Right atrium auricular region (tissue), 2 donors: ENCODE results near the gene SCLY. TPM values are rescaled to one million over a fixed set of nuclear protein-coding genes. Genes with fewer than 3 reads are reported as not detected.

Source experiments
- DNase-seq: peaks from one replicate; pipeline ENCODE4 v3.0.0-alpha.2; 2019; ENCODE audit warnings: low spot score
- H3K27ac ChIP-seq, 2 donors: fragments of 200-600 bp; sonication (generic); 1 replicate in 1 of 2; 2 replicates in 1 of 2; pipeline ENCODE4 v1.5.1; 2016 to 2019
- H3K27me3 ChIP-seq, 2 donors: fragments of 200-600 bp; sonication (generic); one replicate each; pipeline versions ENCODE4 v1.5.1 to v1.6.0; 2017 to 2019
- H3K36me3 ChIP-seq: fragments of 200-600 bp; sonication (generic); one replicate; pipeline ENCODE4 v1.5.1; 2016
- H3K4me1 ChIP-seq, 2 donors: fragments of 200-600 bp; sonication (generic); one replicate each; pipeline versions ENCODE4 v1.5.1 to v1.6.0; 2017 to 2019
- H3K4me3 ChIP-seq, 2 donors: fragments of 200-600 bp; sonication (generic); 1 replicate in 1 of 2; 2 replicates in 1 of 2; pipeline ENCODE4 v1.5.1; 2017 to 2019; ENCODE audit warnings: mild to moderate bottlenecking in 1 of 2, moderate library complexity in 1 of 2
- H3K9me3 ChIP-seq, 2 donors: fragments of 200-600 bp; sonication (generic); one replicate each; pipeline ENCODE4 v1.5.1; 2019
- total RNA-seq, 2 donors: library from RNA; depleted of rRNA; stranded (reverse); fragments of >200 nt; gene quantifications; one replicate each; pipeline ENCODE4 v1.1.0, GENCODE V29; 2016
- TF ChIP-seq, protein P1 (sequence below), 2 donors: fragments of 200-600 bp; sonication (generic); IDR thresholded peaks; one replicate each; pipeline ENCODE4 v1.5.1; 2019; ENCODE audit warnings: antibody characterized with exemption in 2 of 2

Gene SCLY
- total RNA-seq, 2 donors from 2014 or later: 6.5 to 11.3 TPM

DNA sequence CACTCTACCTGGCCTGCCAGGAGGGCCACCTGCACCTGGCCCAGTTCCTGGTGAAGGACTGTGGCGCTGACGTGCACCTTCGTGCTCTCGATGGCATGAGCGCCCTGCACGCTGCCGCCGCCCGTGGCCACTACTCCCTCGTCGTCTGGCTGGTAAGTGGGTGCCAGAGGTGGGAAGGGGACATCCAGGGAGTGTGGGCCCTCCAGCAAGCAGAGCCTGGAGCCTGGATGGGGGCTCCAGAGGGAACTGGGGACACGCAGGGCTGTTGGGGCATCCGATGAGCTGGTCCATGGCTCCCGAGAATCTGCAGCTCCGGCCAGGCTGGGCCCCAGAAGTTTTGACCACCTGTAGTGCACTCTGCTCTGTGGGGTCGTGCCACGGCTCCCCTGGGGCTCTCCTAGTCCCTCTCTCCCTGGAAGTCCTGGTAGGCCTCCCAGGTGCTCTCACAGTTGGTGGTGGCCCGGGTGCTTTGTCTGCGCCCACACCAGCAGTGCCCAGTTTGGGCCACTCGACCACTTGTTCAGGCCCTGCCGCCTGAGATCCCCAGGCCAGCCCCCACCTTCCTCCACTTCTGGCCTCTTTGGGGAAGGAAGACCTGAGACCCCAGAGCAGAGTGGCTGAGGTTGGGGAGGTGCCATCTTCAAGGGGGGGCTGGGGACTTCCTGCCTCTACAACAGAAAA, 44.0 kb downstream of the SCLY start:
- no peaks in the 10 kb centered on the region for H3K36me3 ChIP-seq
- no peak overlapping the region for H3K27ac ChIP-seq
- no peak overlapping the region for H3K4me3 ChIP-seq
- no peaks in the 10 kb centered on the region for H3K27me3 ChIP-seq
- H3K9me3 ChIP-seq: no peaks in the 10 kb centered on the region
- no peak for DNase-seq
- H3K4me1 ChIP-seq: peaks cover 0 to 6% of the 10 kb centered on the region in 2 donors
- TF ChIP-seq, protein P1, sequence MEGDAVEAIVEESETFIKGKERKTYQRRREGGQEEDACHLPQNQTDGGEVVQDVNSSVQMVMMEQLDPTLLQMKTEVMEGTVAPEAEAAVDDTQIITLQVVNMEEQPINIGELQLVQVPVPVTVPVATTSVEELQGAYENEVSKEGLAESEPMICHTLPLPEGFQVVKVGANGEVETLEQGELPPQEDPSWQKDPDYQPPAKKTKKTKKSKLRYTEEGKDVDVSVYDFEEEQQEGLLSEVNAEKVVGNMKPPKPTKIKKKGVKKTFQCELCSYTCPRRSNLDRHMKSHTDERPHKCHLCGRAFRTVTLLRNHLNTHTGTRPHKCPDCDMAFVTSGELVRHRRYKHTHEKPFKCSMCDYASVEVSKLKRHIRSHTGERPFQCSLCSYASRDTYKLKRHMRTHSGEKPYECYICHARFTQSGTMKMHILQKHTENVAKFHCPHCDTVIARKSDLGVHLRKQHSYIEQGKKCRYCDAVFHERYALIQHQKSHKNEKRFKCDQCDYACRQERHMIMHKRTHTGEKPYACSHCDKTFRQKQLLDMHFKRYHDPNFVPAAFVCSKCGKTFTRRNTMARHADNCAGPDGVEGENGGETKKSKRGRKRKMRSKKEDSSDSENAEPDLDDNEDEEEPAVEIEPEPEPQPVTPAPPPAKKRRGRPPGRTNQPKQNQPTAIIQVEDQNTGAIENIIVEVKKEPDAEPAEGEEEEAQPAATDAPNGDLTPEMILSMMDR (IDR thresholded peaks at IDR 0.05): no peak

DNA sequence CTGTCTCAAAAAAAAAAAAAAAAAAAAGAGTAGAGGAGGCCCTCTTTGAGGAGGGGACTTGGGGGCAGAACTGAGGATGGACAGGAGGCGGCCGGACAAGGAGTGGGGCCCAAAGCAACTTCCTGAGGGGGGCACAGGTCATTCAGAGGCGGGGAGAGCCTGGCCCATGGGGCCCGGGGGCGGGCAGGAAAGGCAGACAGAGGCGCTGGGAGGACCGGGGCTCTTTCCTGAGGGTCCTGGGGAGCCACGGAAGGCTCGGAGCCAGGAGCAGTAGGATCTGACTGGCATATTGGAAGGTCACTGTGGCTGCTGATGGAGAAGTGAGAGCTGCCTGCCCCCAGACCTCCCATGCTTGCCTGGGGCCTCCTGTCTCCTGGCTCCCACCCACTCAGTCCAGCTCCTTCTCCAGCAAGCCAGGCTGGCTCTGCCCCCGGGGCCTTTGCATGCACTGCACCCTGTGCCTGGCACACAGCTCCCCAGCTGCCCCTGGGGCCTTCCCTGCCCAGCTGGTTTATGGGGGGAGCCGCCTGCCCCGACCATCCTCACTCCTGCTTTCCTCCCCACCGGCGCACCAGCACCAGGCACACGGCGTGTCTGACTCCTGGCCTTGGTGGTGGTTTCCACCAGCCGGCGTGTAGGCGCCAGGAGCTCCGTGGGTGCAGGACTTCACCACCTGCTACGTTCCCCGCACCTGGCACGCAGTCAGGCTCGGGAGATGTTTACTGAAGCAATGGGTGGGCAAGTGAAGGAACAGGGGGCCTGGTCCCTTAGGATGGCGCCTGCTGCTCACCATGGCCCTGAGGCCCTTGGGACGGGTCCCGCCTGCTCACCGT, 44.9 kb downstream of the SCLY start:
- DNase-seq: no peak
- Histone ChIP-seq H3K4me3 (no peak overlapping the region), H3K27ac (no peak overlapping the region), H3K36me3 (no peaks in the 10 kb centered on the region), H3K27me3 (no peaks in the 10 kb centered on the region), H3K9me3 (no peaks in the 10 kb centered on the region), H3K4me1 (peaks cover 0 to 6% of the 10 kb centered on the region in 2 donors)
- TF ChIP-seq, protein P1 (IDR thresholded peaks at IDR 0.05): no peak

GRCh38 chr2:238106339-238106697, 45.5 kb downstream of the SCLY start:
- TF ChIP-seq, protein P1 (IDR thresholded peaks at IDR 0.05): no peak
- no peak for DNase-seq
- Histone ChIP-seq H3K4me3 (no peak overlapping the region), H3K36me3 (no peaks in the 10 kb centered on the region), H3K9me3 (no peaks in the 10 kb centered on the region), H3K4me1 (peaks cover 0 to 6% of the 10 kb centered on the region in 2 donors), H3K27me3 (no peaks in the 10 kb centered on the region), H3K27ac (no peak overlapping the region)

- TF ChIP-seq, protein P1 (IDR thresholded peaks at IDR 0.05): no peak
- DNase-seq: no peak
Observed at GRCh38 chr2:238106698-238107524, 46.1 kb downstream of the SCLY start.

DNA sequence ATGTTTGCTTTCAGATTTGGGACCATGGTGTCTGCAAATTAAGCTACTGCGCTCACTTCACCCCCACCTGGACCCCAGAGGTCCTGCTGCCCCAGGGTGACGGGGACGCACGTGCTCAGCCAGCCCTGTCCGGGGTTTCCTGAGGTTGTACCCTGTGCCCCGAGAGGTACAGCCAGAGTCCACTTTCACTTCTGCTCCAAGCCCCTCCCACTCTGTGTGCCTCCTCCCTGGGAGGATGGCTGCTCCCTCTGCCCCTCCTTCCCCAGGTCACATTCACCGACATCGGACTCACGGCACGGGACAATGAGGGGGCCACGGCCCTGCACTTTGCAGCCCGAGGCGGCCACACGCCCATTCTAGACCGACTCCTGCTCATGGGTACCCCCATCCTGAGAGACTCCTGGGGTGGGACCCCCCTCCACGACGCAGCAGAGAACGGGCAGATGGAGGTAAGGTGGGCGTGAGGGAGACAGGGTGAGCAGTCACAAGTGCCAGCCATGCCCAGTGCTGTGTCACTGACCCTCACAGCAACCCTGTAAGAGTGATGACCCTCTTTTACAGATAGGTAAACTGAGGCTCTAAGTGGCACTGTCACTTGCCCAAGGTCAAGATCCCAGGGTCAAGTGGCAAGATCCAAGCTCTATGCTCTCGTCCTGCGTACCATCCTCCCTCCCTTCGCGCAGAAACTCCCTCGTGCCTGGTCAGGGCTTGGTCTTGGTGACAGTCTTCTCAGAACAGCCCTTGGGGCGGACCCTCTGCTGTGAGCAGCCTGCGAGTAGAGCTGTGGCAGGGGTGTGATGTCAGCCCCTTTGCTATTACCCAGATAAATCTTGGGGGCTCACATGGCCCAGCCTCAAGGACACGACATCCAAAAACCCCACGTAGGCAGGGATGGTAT, 47.0 kb downstream of the SCLY start:
- Histone ChIP-seq H3K27me3 (no peaks in the 10 kb centered on the region), H3K9me3 (peaks cover 0 to 10% of the 10 kb centered on the region in 2 donors), H3K36me3 (no peaks in the 10 kb centered on the region), H3K4me1 (peaks cover 0 to 6% of the 10 kb centered on the region in 2 donors), H3K4me3 (no peak overlapping the region), H3K27ac (no peak overlapping the region)
- TF ChIP-seq, protein P1 (IDR thresholded peaks at IDR 0.05): no peak
- no peak for DNase-seq

More at GRCh38 chr2:238106698-238107524, 46.1 kb downstream of the SCLY start:
- H3K4me3 ChIP-seq: no peak overlapping the region
- no peaks in the 10 kb centered on the region for H3K27me3 ChIP-seq
- H3K9me3 ChIP-seq: peaks cover 0 to 2% of the 10 kb centered on the region in 2 donors
- H3K4me1 ChIP-seq: peaks cover 0 to 6% of the 10 kb centered on the region in 2 donors
- H3K36me3 ChIP-seq: no peaks in the 10 kb centered on the region
- no peak overlapping the region for H3K27ac ChIP-seq
